ENCODE data around the gene DNAH6. TPM values are rescaled to one million over a fixed set of nuclear protein-coding genes. Genes with fewer than 3 reads are reported as not detected.

DNAH6 gene
- total RNA-seq, 1 experiment from 2014 or later: not detected

GRCh38 chr2:84674586-84674985 is 158.3 kb downstream of the DNAH6 start:
- Histone ChIP-seq H4K20me1 (ENCODE audit: low read length) (no peaks in the 10 kb centered on the region), H3K4me3 (ENCODE audit: low read length) (no peak overlapping the region), H3K27me3 (ENCODE audit: low read length) (peaks cover 17% of the 10 kb centered on the region; the same call in 1 of the 2 replicates), H3K9me3 (ENCODE audit: low read length) (no peaks in the 10 kb centered on the region), H3K79me2 (ENCODE audit: low read length) (no peaks in the 10 kb centered on the region), H3F3A (ENCODE audit: low read length, unreplicated experiment) (no peaks in the 10 kb centered on the region), H2AFZ (ENCODE audit: low read length) (no peak overlapping the region), H3K4me2 (ENCODE audit: low read length) (no peak overlapping the region), H3K9me2 (replicated peaks; ENCODE audit: low read length) (no peaks in the 10 kb centered on the region), H3K4me1 (ENCODE audit: insufficient read depth, low read length) (no peaks in the 10 kb centered on the region), H3K9ac (ENCODE audit: low read length) (no peak overlapping the region), H3K36me3 (ENCODE audit: low read depth, low read length) (no peaks in the 10 kb centered on the region), H3K27ac (ENCODE audit: low read length) (no peak overlapping the region)
- DNase-seq (no peak), ATAC-seq (no peak)
- ChIA-PET CTCF (no interaction called here), POLR2A (ENCODE audit: unreplicated experiment) (no interaction called here)
- no peak for TF ChIP-seq EZH2 (IDR thresholded peaks at IDR 0.05; ENCODE audit: low read length, unreplicated experiment)
- no peak for TF ChIP-seq CTCF (conservative IDR thresholded peaks at IDR 0.05; ENCODE audit: low read depth, low read length)
- TF ChIP-seq EZH2phosphoT487 (IDR thresholded peaks at IDR 0.05; ENCODE audit: borderline replicate concordance, low read length): no peak
- BruUV-seq (replicated peaks): no TSS peak
- intact Hi-C loops (cut with micrococcal nuclease): no loop called here

GRCh38 chr2:84676295-84676694 is 160.0 kb downstream of the DNAH6 start:
- ChIA-PET POLR2A (ENCODE audit: unreplicated experiment) (no interaction called here), CTCF (no interaction called here)
- Histone ChIP-seq H3K4me3 (ENCODE audit: low read length) (no peak overlapping the region), H3K79me2 (ENCODE audit: low read length) (no peaks in the 10 kb centered on the region), H3K4me1 (ENCODE audit: insufficient read depth, low read length) (no peaks in the 10 kb centered on the region), H3K9ac (ENCODE audit: low read length) (no peak overlapping the region), H3K9me2 (replicated peaks; ENCODE audit: low read length) (no peaks in the 10 kb centered on the region), H3K27me3 (ENCODE audit: low read length) (peaks cover 28% of the 10 kb centered on the region), H3K36me3 (ENCODE audit: low read depth, low read length) (no peaks in the 10 kb centered on the region), H2AFZ (ENCODE audit: low read length) (no peak overlapping the region), H3K27ac (ENCODE audit: low read length) (no peak overlapping the region), H3F3A (ENCODE audit: low read length, unreplicated experiment) (no peaks in the 10 kb centered on the region), H3K9me3 (ENCODE audit: low read length) (no peaks in the 10 kb centered on the region), H4K20me1 (ENCODE audit: low read length) (no peaks in the 10 kb centered on the region), H3K4me2 (ENCODE audit: low read length) (no peak overlapping the region)
- TF ChIP-seq CTCF (conservative IDR thresholded peaks at IDR 0.05; ENCODE audit: low read depth, low read length) (no peak), EZH2phosphoT487 (IDR thresholded peaks at IDR 0.05; ENCODE audit: borderline replicate concordance, low read length) (no peak), EZH2 (IDR thresholded peaks at IDR 0.05; ENCODE audit: low read length, unreplicated experiment) (no peak)
- ATAC-seq: no peak; the same call in 1 of the 2 replicates
- intact Hi-C loops (cut with micrococcal nuclease): no loop called here
- BruUV-seq (replicated peaks): no TSS peak
- peak; percentile 24 for DNase-seq

GRCh38 chr2:84678214-84678613 is 161.9 kb downstream of the DNAH6 start:
- CTCF ChIA-PET: no interaction called here
- Histone ChIP-seq H3K27ac (ENCODE audit: low read length) (no peak overlapping the region), H3K27me3 (ENCODE audit: low read length) (peaks cover 44% of the 10 kb centered on the region), H3K9me2 (replicated peaks; ENCODE audit: low read length) (no peaks in the 10 kb centered on the region), H4K20me1 (ENCODE audit: low read length) (no peaks in the 10 kb centered on the region), H3K79me2 (ENCODE audit: low read length) (no peaks in the 10 kb centered on the region), H3K9ac (ENCODE audit: low read length) (no peak overlapping the region), H2AFZ (ENCODE audit: low read length) (no peak overlapping the region), H3K36me3 (ENCODE audit: low read depth, low read length) (no peaks in the 10 kb centered on the region), H3K9me3 (ENCODE audit: low read length) (no peaks in the 10 kb centered on the region), H3F3A (ENCODE audit: low read length, unreplicated experiment) (no peaks in the 10 kb centered on the region), H3K4me3 (ENCODE audit: low read length) (no peak overlapping the region), H3K4me1 (ENCODE audit: insufficient read depth, low read length) (no peaks in the 10 kb centered on the region), H3K4me2 (ENCODE audit: low read length) (no peak overlapping the region)
- no peak for ATAC-seq
- POLR2A ChIA-PET (ENCODE audit: unreplicated experiment): no interaction called here
- intact Hi-C loops (cut with micrococcal nuclease): no loop called here
- no TSS peak for BruUV-seq (replicated peaks)
- DNase-seq: no peak
- no peak for TF ChIP-seq CTCF (conservative IDR thresholded peaks at IDR 0.05; ENCODE audit: low read depth, low read length)
- TF ChIP-seq EZH2phosphoT487 (IDR thresholded peaks at IDR 0.05; ENCODE audit: borderline replicate concordance, low read length): no peak
- no peak for TF ChIP-seq EZH2 (IDR thresholded peaks at IDR 0.05; ENCODE audit: low read length, unreplicated experiment)
